GM18519 (cell line): ENCODE results near the gene KRTAP4-12.
"Not testable (repeated sequence)": the region's sequence is repeated elsewhere in the genome, so short reads cannot be mapped to it uniquely, and the experiment has no call there.

Source experiments
- ATAC-seq: cut with Tn5 transposase; IDR thresholded peaks from one replicate; pipeline ENCODE4 v1.9.1; 2021; ENCODE audit warnings: mild to moderate bottlenecking, moderate library complexity; ENCODE audit not compliant: unreplicated experiment, low FRiP score

Gene KRTAP4-12

DNA sequence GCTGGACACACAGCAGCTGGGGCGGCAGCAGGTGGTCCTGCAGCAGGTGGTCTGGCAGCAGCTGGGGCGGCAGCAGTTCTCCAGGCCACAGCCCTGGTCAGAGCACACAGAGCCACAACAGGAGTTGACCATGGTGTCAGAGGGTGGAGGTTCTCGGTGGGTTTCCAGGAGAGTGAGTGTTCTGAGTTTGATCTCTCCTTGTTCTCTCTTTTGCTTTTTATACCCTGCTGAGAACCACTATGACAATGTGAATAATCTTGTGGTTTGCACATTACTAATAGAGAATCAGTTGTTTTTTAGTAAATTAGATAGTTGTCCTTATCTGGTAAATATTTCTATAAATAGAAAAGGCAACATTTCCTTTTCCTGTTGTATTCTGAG, at the start of gene KRTAP4-12:
TSS of gene KRTAP4-12 (minus strand) at position 192 of the 381 bp plus-strand sequence. CDS start at position 132, 60 bp downstream.
- not testable (repeated sequence) for ATAC-seq

DNA sequence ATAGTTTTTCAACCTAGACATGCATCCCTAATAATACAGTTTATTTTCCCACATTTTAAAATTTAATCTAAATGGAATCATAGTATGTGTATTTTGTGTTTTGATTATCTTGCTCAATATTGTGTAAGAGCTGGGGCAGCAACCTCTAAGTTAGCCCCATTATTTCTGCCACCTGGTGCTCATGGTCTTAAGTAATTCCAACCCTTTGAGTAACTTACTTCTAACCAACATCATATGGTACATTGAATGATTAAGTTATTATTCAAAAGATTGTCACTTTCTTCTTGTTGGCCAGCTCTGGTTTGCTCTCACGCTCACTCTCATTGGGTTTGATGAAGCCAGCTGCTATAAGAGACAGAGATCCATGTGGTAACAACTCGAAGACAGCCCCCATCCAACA, 47.9 kb upstream of the KRTAP4-12 start:
- no peak for ATAC-seq

DNA sequence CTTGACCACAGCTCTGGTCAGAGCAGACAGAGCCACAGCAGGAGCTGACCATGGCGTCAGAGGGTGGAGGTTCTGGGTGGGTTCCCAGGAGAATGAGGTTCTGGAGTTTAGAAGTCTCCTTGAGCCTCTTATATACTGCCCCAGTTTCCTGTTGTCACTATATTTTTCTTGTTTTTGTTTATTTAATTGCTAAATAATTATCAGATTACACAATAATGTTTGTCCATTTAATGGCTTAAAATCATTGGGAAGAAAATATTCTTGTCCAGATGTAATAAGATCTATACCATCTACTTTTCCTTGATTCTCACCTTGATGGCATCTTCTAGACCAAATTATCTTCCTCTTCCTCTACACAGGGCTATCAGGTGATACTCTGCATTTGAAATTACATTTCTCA, 44.1 kb upstream of the KRTAP4-12 start, which contains the start of gene KRTAP4-3:
TSS of gene KRTAP4-3 (minus strand) at position 101 of the 400 bp plus-strand sequence. CDS start at position 52, 49 bp downstream.
- ATAC-seq: no peak

DNA sequence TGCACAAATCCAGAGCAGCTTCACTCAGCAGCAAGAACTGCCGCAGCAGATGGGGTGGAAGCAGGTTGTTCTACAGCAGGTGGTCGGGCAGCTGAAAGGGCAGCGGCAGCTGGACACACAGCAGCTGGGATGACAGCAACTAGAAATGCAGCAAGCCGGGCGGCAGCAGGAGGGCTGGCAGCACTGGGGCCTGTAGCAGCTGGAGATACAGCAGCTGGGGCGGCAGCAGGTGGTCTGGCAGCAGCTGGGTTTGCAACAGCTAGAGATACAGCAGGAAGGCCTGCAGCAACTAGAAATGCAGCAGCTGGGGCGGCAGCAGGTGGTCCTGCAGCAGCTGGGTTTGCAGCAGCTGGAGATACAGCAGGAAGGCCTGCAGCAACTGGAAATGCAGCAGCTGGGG, 43.6 kb upstream of the KRTAP4-12 start:
- no peak for ATAC-seq

DNA sequence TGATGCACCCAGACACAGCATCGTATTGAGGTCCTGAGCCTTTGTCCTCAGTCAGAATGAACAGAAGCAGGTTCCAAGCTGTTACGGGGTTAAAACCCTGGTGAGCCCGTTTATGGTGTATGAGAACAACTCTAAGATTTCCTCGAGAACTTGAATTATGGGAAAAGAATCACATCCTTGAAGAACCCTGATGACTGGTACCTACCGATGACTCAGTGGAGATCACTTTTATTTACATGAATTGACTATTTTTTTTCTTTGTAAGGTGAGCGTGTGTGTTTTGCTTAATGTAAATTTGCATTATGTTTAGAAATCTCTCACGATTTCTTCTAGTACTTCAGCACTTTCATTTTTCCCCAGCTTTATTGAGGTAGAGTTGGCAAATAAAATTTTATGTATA, 39.8 kb upstream of the KRTAP4-12 start:
- ATAC-seq: no peak

DNA sequence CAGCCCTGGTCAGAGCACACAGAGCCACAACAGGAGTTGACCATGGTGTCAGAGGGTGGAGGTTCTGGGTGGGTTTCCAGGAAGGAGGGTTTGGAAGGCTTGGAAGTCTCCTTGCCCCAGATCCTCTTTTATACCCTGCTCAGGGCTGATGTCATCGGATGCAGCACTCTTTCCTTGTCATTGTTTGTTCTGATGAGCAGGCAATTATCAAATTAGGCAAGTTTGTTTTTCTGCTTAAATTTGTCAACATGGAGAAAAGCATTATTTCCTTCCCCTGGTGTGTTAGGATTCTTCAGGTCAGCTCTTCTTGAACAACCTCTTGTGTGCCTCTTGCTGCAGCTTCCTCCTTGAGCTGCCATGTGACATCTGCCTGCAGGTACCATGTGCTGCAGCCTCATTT, 36.7 kb upstream of the KRTAP4-12 start, which contains the start of gene KRTAP4-4:
TSS of gene KRTAP4-4 (minus strand) at position 101 of the 400 bp plus-strand sequence. CDS start at position 44, 57 bp downstream.
- ATAC-seq: no peak

DNA sequence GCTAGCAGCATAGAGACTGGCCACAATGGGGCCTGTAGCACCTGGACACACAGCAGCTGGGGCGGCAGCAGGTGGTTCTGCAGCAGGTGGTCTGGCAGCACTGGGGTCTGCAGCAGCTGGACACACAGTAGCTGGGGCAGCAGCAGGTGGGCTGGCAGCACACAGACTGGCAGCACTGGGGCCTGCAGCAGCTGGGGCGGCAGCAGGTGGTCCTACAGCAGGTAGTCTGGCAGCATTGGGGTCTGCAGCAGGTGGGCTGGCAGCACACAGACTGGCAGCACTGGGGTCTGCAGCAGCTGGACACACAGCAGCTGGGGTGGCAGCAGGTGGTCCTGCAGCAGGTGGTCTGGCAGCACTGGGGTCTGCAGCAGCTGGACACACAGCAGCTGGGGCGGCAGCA, 36.2 kb upstream of the KRTAP4-12 start:
- ATAC-seq: not testable (repeated sequence)

DNA sequence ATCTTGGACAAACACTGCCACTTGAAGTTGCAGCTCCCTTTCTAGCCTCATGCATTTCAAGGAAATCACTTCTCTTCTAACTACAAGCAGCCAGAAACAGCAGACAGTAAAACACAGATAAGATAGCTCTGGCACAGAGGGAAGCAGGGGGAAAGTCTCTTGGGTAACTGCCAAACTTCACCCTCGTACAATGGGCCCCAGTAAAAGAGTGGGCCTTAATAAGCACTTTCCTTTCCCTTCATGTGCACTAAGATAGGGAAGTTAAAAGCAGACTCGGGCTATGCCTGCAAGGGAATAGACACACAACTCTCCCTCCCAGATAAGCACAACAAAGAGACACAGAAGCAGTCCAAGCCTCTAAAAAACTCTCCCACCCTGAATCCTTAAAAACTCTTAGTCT, 29.9 kb upstream of the KRTAP4-12 start:
- ATAC-seq: no peak

DNA sequence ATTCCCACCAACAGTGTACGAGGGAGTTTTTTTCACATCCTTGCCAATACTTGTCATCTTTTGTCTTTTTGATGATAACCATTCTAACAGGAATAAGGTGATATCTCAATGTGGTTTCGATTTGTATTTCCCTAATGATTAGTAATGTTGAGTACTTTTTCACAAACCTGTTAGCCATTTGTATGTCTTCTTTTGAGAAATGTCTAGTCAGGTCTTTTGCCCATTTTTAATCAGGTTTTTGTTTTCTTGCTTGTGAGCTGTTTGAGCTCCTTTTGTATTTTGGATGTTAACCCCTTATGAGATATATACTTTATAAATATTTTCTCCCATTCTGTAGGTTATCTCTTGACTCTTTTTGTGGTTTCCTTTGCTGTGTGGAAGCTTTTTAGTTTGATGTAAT, 27.5 kb upstream of the KRTAP4-12 start:
- ATAC-seq: no peak

DNA sequence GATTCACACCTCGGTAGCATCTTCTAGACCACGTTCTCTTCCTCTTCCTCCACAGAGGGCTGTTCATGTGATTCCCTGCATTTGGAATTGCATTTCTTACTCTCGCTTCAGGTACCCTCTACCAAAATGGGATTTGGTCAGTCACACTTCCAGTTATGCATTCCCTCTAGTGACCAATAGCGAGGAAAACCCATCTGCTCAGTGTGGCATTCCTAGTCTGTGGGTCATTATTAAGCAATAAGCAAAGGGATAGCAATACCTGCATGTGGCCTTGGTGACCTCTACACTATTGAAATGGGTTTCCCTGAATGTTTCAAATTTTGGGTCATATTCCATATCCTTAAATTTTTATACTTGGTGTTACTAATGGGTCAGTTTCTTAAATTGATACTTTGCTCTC, 26.0 kb upstream of the KRTAP4-12 start:
- no peak for ATAC-seq

DNA sequence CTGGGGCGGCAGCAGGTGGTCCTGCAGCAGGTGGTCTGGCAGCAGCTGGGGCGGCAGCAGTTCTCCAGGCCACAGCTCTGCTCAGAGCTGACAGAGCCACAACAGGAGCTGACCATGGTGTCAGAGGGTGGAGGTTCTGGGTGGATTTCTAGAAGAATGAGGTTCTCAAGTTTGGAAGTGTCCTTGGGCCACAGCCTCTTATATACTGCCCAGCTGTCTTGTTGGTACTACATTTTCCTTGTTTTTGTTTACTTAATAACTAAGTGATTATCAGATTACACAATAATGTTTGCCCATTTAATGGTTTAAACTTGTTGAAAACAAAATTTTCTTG, 25.6 kb upstream of the KRTAP4-12 start, which contains the start of gene KRTAP4-5:
TSS of gene KRTAP4-5 (minus strand) at position 174 of the 334 bp plus-strand sequence. CDS start at position 116, 58 bp downstream.
- no peak for ATAC-seq

DNA sequence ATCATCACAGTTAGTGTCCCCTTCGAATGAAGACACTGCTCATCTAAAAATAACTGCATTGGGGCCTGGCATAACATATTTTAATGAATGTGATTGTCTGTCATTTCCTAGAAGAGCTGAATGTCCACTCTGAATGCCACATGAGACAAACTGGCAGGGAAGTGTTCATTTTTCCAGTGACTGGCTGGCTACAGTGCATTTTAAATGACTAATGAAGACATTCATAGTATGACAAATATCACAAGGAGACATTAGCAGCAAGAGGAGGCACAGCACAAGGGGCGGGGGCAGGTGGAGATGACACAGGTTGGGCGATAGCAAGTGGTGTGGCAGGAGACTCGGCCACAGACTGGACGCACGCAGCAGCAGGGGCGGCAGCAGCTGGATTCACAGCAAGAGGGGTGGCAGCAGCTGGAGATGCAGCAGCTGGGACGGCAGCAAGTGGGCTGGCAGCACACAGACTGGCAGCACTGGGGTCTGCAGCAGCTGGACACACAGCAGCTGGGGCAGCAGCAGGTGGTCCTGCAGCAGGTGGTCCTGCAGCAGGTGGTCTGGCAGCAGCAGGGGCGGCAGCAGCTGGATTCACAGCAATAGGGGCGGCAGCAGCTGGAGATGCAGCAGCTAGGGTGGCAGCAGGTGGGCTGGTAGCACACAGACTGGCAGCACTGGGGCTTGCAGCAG, 25.1 kb upstream of the KRTAP4-12 start:
- not testable (repeated sequence) for ATAC-seq

DNA sequence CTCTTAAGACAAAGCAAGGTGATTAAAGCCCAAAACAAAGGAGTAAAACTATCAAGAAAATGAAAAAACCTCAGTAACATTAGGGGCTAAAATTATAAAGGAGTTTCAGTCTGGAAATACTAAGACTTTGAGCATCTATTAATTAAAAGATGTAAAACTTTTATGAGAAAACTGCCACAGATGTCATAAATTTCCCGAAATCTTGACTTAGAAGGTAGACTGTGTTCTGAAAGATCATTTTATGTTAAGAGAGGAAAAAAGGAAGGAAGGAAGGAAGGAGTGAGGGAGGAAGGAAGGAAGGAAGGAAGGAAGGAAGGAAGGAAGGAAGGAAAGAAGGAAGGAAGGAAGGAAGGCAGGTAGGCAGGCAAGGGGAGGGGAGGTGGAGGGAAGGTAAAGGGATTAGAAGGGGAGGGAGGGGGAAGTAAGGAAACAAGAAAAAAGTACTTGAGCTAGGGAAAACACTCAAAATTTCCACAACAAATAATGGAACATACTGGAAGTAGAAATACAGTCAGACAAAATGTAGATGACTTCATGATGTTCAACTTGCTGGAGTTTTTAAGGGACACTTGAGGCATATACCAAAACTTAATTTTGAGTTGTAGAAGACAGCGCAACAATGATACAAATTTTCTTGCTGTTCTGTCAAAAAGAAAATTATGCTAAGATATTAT, 23.7 kb upstream of the KRTAP4-12 start:
- no peak for ATAC-seq

DNA sequence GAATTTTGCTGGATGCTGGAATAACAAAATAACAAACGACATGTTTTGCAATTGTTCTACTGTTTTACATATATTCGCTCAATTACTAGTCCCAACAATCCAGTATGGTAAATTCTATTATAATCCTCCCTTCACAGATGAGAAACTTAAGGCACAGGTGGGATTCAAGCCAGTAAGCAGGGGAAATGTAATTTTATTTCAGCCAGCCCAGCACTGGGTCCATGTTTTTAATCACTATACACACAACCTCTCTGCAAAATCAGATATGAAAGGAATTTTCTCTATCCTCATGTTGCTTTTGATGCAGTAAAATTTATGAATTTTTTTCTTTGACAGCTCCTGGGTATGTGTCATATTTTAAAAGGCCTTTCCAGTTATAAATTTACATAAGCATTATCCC, 21.3 kb upstream of the KRTAP4-12 start:
- ATAC-seq: no peak

DNA sequence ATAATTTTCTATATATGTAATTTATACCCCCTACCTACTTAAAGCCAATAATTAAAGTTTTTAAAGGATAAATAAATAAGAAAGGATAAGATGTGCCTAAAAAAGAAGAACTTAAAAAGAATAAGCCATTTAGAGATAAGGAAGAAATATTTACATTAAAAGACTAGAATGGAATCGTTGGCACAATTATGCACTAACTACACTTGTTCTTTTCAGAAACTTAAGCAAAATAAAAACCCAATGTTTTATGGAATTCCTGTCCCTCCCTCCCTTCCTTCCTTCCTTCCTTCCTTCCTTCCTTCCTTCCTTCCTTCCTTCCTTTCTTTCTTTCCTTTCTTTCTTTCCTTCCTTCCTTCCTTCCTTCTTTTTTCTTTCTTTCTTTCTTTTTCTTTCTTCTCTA, 20.9 kb upstream of the KRTAP4-12 start:
- ATAC-seq: no peak

DNA sequence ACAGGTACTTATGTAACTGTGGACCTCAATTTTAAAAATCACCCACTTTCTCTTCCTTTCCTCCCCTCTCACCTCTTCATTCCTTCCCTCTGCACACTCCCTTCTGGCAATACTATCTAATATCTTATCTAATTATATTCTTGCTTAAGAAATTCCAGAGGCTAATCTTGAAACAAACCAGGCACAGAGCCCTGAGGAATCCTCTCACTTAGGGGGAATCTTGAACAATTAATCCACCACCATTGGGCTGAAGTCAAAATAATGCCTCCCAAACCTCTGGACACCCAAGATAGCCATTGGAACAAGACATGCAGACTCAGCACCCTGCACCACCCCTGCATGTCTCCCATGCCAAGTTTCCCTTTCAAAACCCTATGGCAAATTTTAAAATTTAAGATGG, 17.4 kb upstream of the KRTAP4-12 start:
- ATAC-seq: no peak

DNA sequence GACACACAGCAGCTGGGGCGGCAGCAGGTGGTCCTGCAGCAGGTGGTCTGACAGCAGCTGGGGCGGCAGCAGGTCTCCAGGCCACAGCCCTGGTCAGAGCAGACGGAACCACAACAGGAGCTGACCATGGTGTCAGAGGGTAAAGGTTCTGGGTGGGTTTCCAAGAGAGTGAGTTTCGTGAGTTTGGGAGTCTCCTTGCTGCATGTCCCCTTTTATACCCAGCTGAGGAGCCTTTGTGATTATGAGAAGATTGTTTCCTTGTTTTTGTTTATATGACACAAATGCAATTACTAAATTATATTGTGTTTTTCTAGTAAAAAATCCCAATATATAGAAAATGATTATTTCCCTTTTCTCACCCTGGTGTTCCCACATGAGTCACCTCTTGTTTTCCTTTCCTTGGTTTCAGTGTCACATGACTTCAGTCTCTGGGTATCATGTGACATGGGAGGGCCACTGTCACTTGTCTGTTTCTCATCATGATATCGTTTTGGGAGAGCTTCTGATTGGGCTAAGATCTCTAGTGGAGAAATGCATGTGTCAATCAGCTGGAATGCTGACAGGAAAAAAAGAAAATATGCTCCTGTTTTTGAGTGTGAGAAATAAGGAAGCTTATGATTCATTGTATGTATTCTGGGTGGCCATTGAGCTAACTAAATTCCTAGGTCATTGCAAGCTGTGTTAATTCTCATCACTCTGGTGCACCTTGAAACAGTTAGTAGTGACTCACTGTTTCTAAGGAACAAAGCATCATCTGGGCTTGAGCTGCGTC, 16.6 kb upstream of the KRTAP4-12 start, which contains the start of gene KRTAP4-6:
TSS of gene KRTAP4-6 (minus strand) at position 185 of the 772 bp plus-strand sequence. CDS start at position 128, 57 bp downstream.
- ATAC-seq: no peak

DNA sequence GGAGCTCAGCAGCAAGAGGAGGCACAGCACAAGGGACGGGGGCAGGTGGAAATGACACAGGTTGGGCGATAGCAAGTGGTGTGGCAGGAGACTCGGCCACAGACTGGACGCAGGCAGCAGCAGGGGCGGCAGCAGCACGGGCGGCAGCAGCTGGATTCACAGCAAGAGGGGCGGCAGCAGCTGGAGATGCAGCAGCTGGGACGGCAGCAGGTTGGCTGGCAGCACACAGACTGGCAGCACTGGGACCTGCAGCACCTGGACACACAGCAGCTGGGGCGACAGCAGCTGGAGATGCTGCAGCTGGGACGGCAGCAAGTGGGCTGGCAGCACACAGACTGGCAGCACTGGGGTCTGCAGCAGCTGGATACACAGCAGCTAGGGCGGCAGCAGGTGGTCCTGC, 15.9 kb upstream of the KRTAP4-12 start:
- ATAC-seq: not testable (repeated sequence)

DNA sequence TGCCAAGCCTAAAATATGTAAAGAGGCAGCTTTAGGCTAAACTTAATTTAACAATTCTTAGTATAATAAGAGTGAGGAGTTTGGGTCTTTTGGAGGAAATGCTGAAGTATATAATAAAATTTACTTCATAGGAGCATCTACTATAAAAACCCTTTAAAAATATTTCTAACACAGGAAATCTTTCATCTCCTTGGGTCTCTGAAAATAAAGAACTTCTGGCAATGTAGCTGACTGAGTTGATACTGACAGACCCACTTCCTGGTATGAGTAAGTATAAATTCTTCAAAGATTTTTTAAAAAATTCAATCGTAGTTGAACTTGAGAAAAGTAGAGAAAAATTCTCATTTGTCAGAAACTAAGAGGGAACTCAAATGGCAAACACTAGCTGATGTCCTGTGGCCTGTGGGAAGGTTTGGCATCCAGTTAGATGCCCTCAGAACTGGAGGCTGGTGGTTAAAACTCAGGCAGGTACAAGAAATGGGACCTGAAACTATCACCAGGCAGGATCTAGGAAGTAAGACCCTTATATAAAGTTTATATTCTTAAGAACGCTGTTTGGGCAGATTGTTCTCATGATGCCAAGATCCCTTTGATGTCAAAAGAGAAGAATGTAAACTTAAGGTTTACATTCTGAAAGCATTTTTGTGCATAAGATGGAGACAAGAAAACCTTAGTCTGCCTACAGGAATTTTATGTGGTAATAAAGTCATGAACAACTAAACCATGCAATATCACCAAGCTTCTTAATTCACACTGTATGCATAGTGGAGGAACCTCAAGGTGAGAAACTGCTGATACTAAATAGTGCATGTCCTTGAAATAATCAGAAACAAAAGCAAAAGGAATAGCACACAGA, 10.1 kb upstream of the KRTAP4-12 start:
- ATAC-seq: no peak

DNA sequence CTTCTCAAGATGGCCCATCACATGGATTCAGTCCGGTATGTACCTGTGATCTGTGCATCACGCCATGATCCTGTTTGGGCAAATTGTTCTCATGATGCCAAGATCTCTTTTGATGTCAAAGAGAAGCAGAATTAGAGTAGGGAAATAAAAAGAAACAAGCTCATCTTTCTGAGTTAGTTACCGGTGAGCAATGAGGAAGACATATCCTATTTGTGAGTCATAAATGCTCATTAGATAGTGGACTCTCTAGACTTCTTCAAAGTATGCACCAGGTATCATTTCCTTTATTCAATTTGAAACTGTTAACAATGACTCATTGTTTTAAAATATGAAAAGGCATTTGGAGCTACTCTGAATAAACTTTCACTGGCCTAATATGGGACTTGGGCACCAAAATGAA, 8.0 kb upstream of the KRTAP4-12 start:
- ATAC-seq: no peak
